ENCODE measurements around the gene MFSD6L.

DNA sequence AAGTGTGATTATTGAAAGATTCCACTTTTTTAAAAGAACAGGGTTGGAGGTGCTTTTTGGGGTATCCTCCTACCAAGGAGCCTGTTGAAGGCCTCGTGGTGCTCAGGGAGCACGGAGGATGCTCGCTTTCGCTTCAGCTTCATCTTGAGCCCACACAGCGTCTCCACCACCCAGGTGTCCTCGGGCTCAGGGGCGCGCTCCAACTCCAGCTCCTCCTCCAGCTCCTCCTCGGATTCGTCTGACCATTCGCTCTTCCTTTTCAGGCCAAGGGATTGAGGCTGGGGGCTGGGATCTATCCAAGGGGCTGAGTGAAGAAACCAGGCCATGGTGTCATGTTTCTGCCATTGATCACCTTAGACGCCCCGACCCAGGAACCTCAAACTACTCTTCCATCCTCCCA is 42.0 kb downstream of the MFSD6L start:
- TF ChIP-seq CTCF (IDR thresholded peaks at IDR 0.05) (no peak), RORB (CRISPR knock-in tag; IDR thresholded peaks at IDR 0.05) (no peak), CBFB (CRISPR knock-in tag; IDR thresholded peaks at IDR 0.05; ENCODE audit: low read depth) (no peak)
- TF ChIP-seq, protein P1, sequence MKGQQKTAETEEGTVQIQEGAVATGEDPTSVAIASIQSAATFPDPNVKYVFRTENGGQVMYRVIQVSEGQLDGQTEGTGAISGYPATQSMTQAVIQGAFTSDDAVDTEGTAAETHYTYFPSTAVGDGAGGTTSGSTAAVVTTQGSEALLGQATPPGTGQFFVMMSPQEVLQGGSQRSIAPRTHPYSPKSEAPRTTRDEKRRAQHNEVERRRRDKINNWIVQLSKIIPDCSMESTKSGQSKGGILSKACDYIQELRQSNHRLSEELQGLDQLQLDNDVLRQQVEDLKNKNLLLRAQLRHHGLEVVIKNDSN (CRISPR knock-in tag; IDR thresholded peaks at IDR 0.05): no peak

All from WTC11 (cell line).